HG02870 (cell line): ENCODE data around the gene TMEM132A.

Source experiments
- ATAC-seq: cut with Tn5 transposase; IDR thresholded peaks from one replicate; pipeline ENCODE4 v1.9.1; 2021; ENCODE audit warnings: mild to moderate bottlenecking, moderate library complexity; ENCODE audit not compliant: unreplicated experiment

The TMEM132A gene

GRCh38 chr11:60924110-60924905 is at the start of gene TMEM132A:
Gene TMEM132A (plus strand): TSS chr11:60924460. CDS start chr11:60924634, 174 bp downstream.
- peak; percentile 60 for ATAC-seq

- ATAC-seq = no peak
Measured at GRCh38 chr11:60875366-60876167, 48.7 kb upstream of the TMEM132A start.

DNA sequence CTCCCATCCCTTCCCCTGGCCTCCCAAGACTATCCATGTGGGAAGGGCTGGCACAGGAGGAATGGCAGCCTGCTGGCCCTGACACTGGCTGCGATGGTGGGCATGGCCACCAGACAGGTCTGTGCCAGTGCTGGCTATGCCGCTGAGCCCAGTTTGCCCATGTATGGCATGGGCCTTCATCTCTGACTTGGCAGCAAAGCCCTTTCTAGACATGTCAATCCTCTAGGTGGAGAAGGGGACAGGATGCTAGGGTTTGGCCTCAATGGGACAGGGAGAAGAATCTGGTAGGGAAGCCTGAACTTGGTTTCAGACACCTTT is 48.1 kb upstream of the TMEM132A start:
- ATAC-seq = no peak

GRCh38 chr11:60878245-60879101 is 45.8 kb upstream of the TMEM132A start:
- no peak for ATAC-seq

GRCh38 chr11:60879104-60879503 is 45.2 kb upstream of the TMEM132A start:
- ATAC-seq = no peak

GRCh38 chr11:60879971-60880588 is 44.2 kb upstream of the TMEM132A start:
- no peak for ATAC-seq

- ATAC-seq = no peak
Measured at GRCh38 chr11:60880643-60881282, 43.5 kb upstream of the TMEM132A start.

- no peak for ATAC-seq
Measured at GRCh38 chr11:60887556-60887955, 36.7 kb upstream of the TMEM132A start.

DNA sequence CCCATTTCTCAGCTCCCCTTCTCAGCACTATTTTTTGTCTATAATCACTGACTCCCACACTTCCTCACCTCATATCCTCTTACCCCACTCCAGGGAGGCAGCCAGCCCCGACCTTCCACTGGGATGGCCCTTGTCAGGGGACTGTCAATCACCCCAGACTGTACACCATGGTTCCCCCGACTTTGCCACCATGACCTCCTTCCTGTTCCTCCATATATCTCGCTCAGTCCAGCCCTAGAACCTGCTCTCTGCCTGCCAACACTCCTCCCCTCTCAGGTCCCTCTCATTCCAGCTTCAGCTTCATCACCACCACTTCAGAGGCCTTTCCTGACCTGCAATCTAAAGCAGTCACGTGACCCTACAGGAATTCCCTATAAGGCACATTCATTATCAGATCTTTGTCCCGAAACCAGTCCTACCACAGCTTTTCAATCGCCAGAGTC is 34.4 kb upstream of the TMEM132A start:
- no peak for ATAC-seq

DNA sequence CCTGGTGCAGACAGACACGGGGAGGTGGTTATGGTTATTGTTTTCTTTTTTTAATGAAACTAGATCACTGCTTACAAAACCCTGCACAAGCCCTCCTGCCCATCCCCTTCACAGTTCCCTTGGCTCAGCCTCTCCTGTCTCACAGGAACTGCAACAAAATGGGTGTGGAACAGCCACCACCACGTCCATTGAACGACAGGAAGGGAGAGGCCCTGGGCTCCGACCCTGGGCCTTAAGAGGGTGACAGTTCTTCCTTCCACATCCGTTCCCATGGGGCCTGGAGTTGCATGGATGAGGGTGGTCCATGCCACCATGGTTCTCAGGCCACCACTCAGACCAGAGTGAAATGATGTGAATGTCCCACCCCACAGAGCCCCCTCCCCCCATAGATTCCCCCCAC is 33.6 kb upstream of the TMEM132A start:
- ATAC-seq = no peak

GRCh38 chr11:60891103-60891741 is 33.0 kb upstream of the TMEM132A start:
- ATAC-seq = no peak

DNA sequence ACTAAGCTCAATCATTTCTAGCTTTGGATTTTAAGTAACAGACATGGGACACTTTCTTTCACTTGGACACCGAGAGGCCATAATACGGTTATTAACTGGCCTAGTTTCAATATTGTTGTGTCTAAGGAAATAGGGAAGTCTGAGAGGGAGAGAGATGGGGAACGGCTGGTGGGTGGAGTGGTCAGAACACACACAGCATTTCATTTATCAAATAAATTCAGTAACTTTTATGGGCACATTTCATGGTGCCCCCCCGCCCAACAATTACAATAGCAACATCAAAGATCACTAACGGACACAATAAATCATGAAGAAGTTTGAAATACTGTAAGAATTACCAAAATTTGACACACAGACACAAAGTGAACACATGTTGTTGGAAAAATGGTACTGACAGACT is 28.6 kb upstream of the TMEM132A start:
- no peak for ATAC-seq

- no peak for ATAC-seq
Measured at GRCh38 chr11:60897496-60897895, 26.8 kb upstream of the TMEM132A start.

- ATAC-seq = no peak
Measured at GRCh38 chr11:60899046-60899936, 25.0 kb upstream of the TMEM132A start.

DNA sequence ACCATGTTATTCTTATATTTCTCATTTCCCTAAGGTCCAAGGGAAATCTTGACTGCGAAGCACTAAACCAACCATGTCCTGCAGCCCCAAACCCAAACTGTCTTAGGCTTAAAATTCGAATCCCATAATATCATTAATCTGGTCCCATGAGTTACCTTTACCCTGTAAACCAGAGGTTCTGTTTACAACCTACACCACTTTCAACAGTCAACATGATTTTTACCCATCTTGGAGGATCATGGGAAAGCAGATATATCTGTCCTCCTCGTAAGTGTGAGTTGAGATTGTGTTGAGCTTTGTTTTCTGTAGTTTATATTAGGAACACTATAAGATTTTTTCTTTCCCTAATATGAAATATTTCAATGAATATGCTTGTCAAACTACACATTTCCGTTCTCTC is 24.3 kb upstream of the TMEM132A start:
- ATAC-seq = no peak

DNA sequence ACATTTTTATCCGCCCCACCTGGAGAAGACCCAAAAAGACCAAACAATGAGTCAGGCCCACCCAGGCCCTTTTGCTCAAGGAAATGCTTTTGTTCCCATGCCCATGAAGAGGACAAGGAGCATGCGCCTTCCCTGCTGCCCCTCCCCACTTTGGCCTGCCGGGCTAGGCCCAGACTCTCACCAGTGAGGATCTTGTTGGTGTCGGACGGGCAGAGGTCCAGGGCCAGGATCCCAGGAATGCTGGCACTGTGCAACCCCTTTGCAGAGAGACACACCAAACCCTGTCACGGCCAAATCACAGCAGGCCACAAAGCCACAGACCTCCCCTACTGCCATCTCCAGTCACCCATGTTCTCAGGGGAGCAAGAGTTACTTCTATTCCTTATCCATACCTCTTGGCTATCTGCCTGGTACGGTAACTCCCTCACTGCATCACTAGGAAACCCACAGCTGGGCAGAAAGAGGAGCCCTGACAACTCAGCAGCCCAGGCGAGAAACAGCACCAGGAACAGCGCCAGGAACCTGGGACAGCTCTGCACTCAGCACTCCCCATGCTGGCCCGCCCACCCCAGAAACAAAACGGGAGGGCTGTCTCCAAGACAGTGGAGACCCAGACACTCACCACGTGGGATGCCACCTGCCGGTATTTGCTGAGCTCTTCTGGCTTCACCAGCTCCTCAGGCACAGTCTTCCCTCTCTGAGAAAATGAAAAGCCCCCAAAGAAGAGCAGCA is 23.4 kb upstream of the TMEM132A start:
- ATAC-seq = no peak

DNA sequence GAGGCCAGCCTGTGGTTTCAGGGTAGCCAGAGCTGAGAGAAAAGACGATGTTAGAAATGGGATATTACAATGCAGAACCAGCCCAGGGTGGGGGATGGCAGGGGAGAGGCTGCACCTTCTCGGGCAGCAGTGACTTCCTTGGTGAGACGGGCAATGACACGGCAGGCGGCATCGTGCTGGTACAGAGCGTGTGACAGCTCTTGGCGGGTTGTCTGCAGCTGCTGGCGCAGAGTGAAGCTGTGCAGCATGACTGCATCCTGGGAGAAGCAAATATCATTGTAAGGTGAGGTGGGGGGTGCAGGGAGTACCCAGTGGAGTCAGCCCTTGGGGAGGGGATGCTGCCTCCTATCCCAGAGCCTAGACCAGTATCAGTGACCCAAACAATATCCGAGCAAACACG is 21.6 kb upstream of the TMEM132A start:
- ATAC-seq = no peak

- no peak for ATAC-seq
Measured at GRCh38 chr11:60905047-60905446, 19.2 kb upstream of the TMEM132A start.
